GM18861 (cell line): ENCODE measurements around the gene P2RX2.
"Not testable (repeated sequence)": the region's sequence is repeated elsewhere in the genome, so short reads cannot be mapped to it uniquely, and the experiment has no call there.

Experiments used
- ATAC-seq: cut with Tn5 transposase; IDR thresholded peaks from one replicate; pipeline ENCODE4 v1.9.1; 2021; ENCODE audit not compliant: unreplicated experiment

Gene P2RX2

GRCh38 chr12:132583411-132583710 lies 35.2 kb upstream of the P2RX2 start:
- ATAC-seq: no peak

- no peak for ATAC-seq
These were observed 34.8 kb upstream of the P2RX2 start for GRCh38 chr12:132583736-132584135.

GRCh38 chr12:132584429-132584828 lies 34.1 kb upstream of the P2RX2 start:
- no peak for ATAC-seq

- ATAC-seq: no peak
These were observed 33.4 kb upstream of the P2RX2 start for GRCh38 chr12:132585177-132585576.

GRCh38 chr12:132586929-132587328 lies 31.6 kb upstream of the P2RX2 start:
- ATAC-seq: no peak

GRCh38 chr12:132587781-132588180 lies 30.8 kb upstream of the P2RX2 start:
- ATAC-seq: no peak

- no peak for ATAC-seq
These were observed 30.3 kb upstream of the P2RX2 start for GRCh38 chr12:132588319-132588718.

GRCh38 chr12:132588821-132589669 lies 29.5 kb upstream of the P2RX2 start:
- no peak for ATAC-seq

- ATAC-seq: no peak
These were observed 27.3 kb upstream of the P2RX2 start for GRCh38 chr12:132591107-132591935.

GRCh38 chr12:132592282-132592970 lies 26.1 kb upstream of the P2RX2 start:
- ATAC-seq: no peak

GRCh38 chr12:132593071-132593470 lies 25.5 kb upstream of the P2RX2 start:
- ATAC-seq: no peak

- no peak for ATAC-seq
These were observed 25.1 kb upstream of the P2RX2 start for GRCh38 chr12:132593521-132593920.

GRCh38 chr12:132593938-132594358 lies 24.6 kb upstream of the P2RX2 start:
- ATAC-seq: peak; percentile 72

GRCh38 chr12:132595183-132595582 lies 23.4 kb upstream of the P2RX2 start:
- no peak for ATAC-seq

- no peak for ATAC-seq
These were observed 22.6 kb upstream of the P2RX2 start for GRCh38 chr12:132596016-132596415.

GRCh38 chr12:132597333-132598316 lies 21.0 kb upstream of the P2RX2 start:
- no peak for ATAC-seq

GRCh38 chr12:132599502-132599901 lies 19.1 kb upstream of the P2RX2 start:
- not testable (repeated sequence) for ATAC-seq

GRCh38 chr12:132600048-132601032 lies 18.2 kb upstream of the P2RX2 start:
- ATAC-seq: no peak

GRCh38 chr12:132601171-132601883 lies 17.2 kb upstream of the P2RX2 start:
- no peak for ATAC-seq
